ENCODE data around the gene PKP3.

PKP3 gene

GRCh38 chr11:447923-448731 lies 54.1 kb downstream of the PKP3 start:
- peak; percentile 86 for DNase-seq

DNA sequence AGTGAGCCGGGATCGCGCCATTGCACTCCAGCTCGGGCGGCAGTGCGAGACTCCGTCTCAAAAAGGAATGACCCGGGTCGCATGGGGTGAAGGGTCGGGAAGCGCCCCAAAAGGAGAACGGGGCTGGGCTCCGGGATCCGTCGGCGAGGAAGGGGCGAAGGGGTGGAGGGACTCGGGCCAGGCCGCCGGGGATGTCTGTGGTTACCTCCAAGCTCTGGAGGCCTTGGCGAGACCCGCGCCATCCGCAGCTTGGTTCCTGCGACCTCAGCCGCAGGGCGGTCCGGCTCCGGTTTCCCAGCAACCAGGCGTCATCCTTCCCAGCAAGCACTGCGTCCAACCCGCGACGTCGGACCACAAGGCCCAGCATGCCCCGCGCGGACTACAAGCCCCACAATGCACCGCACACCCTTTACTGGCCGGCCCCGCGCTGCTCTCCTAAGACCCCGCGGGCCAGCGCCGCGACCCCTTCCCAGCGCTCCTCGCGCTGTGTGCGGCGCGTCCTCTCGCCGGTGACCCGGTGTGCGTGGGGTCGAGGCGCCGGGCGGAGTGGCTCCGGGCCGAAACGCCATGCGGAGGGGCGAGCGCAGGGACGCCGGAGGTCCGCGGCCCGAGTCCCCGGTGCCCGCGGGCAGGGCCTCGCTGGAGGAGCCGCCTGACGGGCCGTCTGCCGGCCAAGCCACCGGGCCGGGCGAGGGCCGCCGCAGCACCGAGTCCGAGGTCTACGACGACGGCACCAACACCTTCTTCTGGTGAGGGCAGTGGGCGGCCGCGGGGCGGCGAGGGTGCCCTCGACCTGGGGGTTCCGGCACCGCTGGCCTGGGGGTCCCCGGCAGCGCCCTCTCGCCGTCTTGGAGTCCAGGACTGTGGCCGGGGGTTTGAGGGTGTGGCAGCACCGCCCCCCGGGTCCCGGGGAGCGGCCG lies 56.1 kb downstream of the PKP3 start, which contains the start of gene PTDSS2:
TSS of gene PTDSS2 (plus strand) at position 391 of the 920 bp plus-strand sequence. CDS start at position 568, 177 bp downstream.
- peak; percentile 90 for DNase-seq

- DNase-seq, result peak; percentile 12
Measured at GRCh38 chr11:450809-451451, 56.9 kb downstream of the PKP3 start.

GRCh38 chr11:451738-452137 lies 57.7 kb downstream of the PKP3 start:
- DNase-seq, result no peak

DNA sequence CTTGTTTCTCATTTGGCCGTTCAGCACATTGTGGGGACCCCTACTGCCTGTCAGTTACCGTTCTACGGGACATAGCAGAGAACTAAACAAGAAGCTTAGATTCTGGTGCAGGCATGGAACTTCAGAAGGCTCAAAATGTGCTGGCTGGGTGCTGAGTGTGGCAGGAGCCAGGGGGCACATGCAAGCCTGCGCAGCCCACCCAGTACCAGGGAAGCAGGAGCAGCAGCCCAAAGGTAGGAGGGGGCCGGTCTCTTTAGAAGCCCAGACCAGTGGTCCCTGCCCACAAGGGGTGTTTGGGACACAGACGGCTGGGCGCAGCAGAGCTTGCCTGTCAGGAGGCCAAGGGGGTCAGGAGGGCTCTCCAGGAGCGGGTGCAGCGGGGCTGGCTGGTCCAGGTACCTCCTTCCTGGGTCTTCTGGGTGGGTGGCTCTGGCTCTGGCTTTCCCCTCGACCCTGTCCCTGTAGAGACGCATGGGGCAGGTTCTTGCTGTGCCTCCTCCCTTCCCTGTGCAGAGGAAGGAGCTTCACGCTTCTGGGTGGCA lies 58.3 kb downstream of the PKP3 start:
- DNase-seq, result no peak

GRCh38 chr11:452916-453527 lies 59.0 kb downstream of the PKP3 start:
- no peak for DNase-seq

DNA sequence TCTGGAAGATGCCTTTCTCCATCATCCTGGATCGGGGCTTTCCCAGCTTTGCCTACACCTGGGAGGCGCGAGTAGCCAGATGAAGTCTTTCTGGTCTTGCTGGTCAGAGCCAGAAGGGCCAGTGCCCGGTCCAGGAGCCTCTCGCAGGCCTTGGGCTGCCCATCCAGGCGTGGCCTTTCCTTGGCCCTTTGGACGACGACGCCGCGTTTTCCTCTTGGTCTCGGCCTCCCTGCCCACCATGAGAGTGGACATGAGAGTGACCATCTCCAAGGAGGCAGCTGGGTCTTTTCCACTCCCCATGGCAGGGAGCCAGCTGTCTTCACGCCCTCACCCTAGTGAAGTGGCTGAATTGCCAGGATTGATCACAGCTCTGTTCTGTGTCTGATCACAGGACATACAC lies 59.6 kb downstream of the PKP3 start:
- no peak for DNase-seq

- no peak for DNase-seq
Measured at GRCh38 chr11:454043-454442, 60.0 kb downstream of the PKP3 start.
